PC-9 (cell line): ENCODE data around the gene SPATA31D1. TPM values are rescaled to one million over a fixed set of nuclear protein-coding genes. Genes with fewer than 3 reads are reported as not detected.

Source experiments
- BruUV-seq: library from RNA; stranded (reverse); fragments of 400-500 nt; replicated peaks from 2 replicates; lab custom pipeline; 2021; lab: Mats Ljungman, UMichigan
- CTCF ChIA-PET: fragments of 300-600 bp; sonication (Branson Sonifier 250); formaldehyde crosslinking; loops from one replicate; lab custom pipeline; 2022; ENCODE audit warnings: antibody characterized with exemption; lab: Charles Lee
- POLR2A ChIA-PET: fragments of 300-600 bp; sonication (Branson Sonifier 250); formaldehyde crosslinking; loops from one replicate; lab custom pipeline; 2022; ENCODE audit warnings: antibody characterized with exemption; ENCODE audit not compliant: unreplicated experiment; lab: Charles Lee
- DNase-seq, 2 experiments: peaks; one replicate each; pipeline versions ENCODE4 v3.0.0 to v3.0.0-alpha.2; 2015 to 2022; ENCODE audit warnings: mixed read lengths in 1 of 2
- H2AFZ ChIP-seq: fragments of 200-600 bp; sonication (generic); 2 replicates; pipeline ENCODE4 v1.8.1; 2017; ENCODE audit warnings: antibody characterized with exemption
- H3F3A ChIP-seq: fragments of 200-600 bp; sonication (generic); 2 replicates; pipeline ENCODE4 v1.8.1; 2017; ENCODE audit warnings: antibody characterized with exemption, mild to moderate bottlenecking, low read depth; ENCODE audit not compliant: insufficient read depth
- H3K27ac ChIP-seq: fragments of 200-600 bp; sonication (generic); 2 replicates; pipeline ENCODE4 v1.6.1; 2016; ENCODE audit warnings: mixed run types
- H3K27me3 ChIP-seq: fragments of 200-600 bp; sonication (generic); 2 replicates; pipeline ENCODE4 v1.6.1; 2016; ENCODE audit warnings: low read depth, mixed run types; ENCODE audit not compliant: insufficient read depth
- H3K36me3 ChIP-seq: fragments of 200-600 bp; sonication (generic); 2 replicates; pipeline ENCODE4 v1.6.1; 2016; ENCODE audit warnings: low read depth, mixed run types
- H3K4me1 ChIP-seq: fragments of 200-600 bp; sonication (generic); replicated peaks from 2 replicates; pipeline ENCODE4 v1.6.1; 2016; ENCODE audit warnings: mixed run types; ENCODE audit not compliant: insufficient read depth
- H3K4me2 ChIP-seq: fragments of 200-600 bp; sonication (generic); 2 replicates; pipeline ENCODE4 v1.6.1; 2017; ENCODE audit warnings: mixed run types
- H3K4me3 ChIP-seq: fragments of 200-600 bp; sonication (generic); 2 replicates; pipeline ENCODE4 v1.6.1; 2016; ENCODE audit warnings: mixed run types
- H3K79me2 ChIP-seq: fragments of 200-600 bp; sonication (generic); 2 replicates; pipeline ENCODE4 v1.6.1; 2017; ENCODE audit warnings: low read depth, mixed run types
- H3K9me2 ChIP-seq: fragments of 200-600 bp; sonication (generic); 2 replicates; pipeline ENCODE4 v1.8.1; 2017; ENCODE audit warnings: mild to moderate bottlenecking; ENCODE audit not compliant: insufficient read depth
- H3K9me3 ChIP-seq: fragments of 200-600 bp; sonication (generic); 2 replicates; pipeline ENCODE4 v1.8.1; 2016; ENCODE audit warnings: low read depth; ENCODE audit not compliant: insufficient read depth
- H4K20me1 ChIP-seq: fragments of 200-600 bp; sonication (generic); 2 replicates; pipeline ENCODE4 v1.8.1; 2017; ENCODE audit not compliant: insufficient read depth
- EZH2 ChIP-seq: fragments of 200-600 bp; sonication (generic); IDR thresholded peaks from 2 replicates; pipeline ENCODE4 v1.8.0; 2017; ENCODE audit warnings: antibody characterized with exemption, low read depth
- intact Hi-C: fragments of 100-400 bp; cut with micrococcal nuclease; formaldehyde crosslinking; loops from one replicate; pipeline ENCODE4 v1.10.0; 2022; ENCODE audit not compliant: unreplicated experiment
- total RNA-seq: library from RNA; stranded (reverse); gene quantifications from 2 replicates; pipeline ENCODE4 v1.2.3, GENCODE V29; 2021
- TF ChIP-seq, protein P1 (sequence below): fragments of 200-600 bp; sonication (generic); conservative IDR thresholded peaks from 2 replicates; pipeline ENCODE4 v1.6.1; 2017; ENCODE audit warnings: mixed run types, antibody characterized with exemption, mild to moderate bottlenecking, moderate library complexity

Gene SPATA31D1
- total RNA-seq, 1 experiment from 2014 or later, result not detected

DNA sequence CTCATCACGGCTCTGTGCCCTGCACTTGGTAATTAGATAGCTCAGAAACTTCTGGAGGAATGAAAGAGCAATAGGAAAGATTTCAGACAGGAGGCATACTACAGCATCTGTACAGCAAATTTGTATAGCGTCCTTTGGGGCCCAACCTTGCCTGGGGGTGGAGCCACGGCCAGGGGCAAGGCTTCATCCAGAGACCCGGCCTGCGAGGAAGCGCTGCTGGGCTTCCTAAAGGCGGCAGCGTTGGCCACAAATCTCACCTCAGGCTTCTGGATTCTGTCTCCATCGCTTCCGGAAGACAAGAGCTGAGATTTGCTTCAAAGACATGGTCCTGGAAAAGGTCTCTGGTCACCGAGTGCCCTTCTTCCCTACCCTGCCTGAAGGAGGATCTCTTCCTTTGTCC lies 12.2 kb upstream of the SPATA31D1 start:
- H3K9me2 ChIP-seq, result no peaks in the 10 kb centered on the region
- no peaks in the 10 kb centered on the region for H3K79me2 ChIP-seq
- H3K4me1 ChIP-seq, result no peaks in the 10 kb centered on the region
- DNase-seq, result no peak
- POLR2A ChIA-PET, result no interaction called here
- no peak overlapping the region for H3K27ac ChIP-seq
- H3K9me3 ChIP-seq, result no peaks in the 10 kb centered on the region
- H3K27me3 ChIP-seq, result no peaks in the 10 kb centered on the region
- H3F3A ChIP-seq, result no peaks in the 10 kb centered on the region
- TF ChIP-seq, protein P1, sequence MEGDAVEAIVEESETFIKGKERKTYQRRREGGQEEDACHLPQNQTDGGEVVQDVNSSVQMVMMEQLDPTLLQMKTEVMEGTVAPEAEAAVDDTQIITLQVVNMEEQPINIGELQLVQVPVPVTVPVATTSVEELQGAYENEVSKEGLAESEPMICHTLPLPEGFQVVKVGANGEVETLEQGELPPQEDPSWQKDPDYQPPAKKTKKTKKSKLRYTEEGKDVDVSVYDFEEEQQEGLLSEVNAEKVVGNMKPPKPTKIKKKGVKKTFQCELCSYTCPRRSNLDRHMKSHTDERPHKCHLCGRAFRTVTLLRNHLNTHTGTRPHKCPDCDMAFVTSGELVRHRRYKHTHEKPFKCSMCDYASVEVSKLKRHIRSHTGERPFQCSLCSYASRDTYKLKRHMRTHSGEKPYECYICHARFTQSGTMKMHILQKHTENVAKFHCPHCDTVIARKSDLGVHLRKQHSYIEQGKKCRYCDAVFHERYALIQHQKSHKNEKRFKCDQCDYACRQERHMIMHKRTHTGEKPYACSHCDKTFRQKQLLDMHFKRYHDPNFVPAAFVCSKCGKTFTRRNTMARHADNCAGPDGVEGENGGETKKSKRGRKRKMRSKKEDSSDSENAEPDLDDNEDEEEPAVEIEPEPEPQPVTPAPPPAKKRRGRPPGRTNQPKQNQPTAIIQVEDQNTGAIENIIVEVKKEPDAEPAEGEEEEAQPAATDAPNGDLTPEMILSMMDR, result no peak
- no peak for TF ChIP-seq EZH2
- no TSS peak for BruUV-seq
- 0 out of 2 replicates have a peak overlapping the region, but pooled peaks have one; percentile 48 for H2AFZ ChIP-seq
- no peak overlapping the region for H3K4me3 ChIP-seq
- CTCF ChIA-PET, result no interaction called here
- no peak overlapping the region for H3K4me2 ChIP-seq
- H3K36me3 ChIP-seq, result no peaks in the 10 kb centered on the region
- no peaks in the 10 kb centered on the region for H4K20me1 ChIP-seq
- intact Hi-C loops, result no loop called here

DNA sequence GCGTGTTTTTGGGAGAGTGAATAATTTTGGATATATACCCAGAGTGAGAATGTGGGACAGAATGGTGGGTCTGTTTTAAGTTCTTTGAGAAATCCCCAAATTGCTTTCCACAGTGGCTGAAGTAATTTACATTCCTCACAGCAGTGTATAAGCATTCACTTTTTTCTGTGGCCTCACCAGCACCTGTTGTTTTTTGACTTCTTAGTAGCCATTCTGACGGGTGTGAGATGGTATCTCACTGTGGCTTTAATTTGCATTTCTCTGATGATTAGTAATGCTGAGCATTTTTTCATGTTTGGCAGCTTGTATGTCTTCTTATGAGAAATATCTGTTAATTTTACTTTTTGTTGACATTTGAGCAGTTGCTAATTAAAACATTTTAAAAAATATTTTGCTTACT lies 9.4 kb upstream of the SPATA31D1 start:
- no peak overlapping the region for H2AFZ ChIP-seq
- no peaks in the 10 kb centered on the region for H3K79me2 ChIP-seq
- no peak overlapping the region for H3K27ac ChIP-seq
- no peaks in the 10 kb centered on the region for H3K9me2 ChIP-seq
- no peak overlapping the region for H3K4me3 ChIP-seq
- no peaks in the 10 kb centered on the region for H4K20me1 ChIP-seq
- no peak overlapping the region for H3K4me2 ChIP-seq
- no peak for DNase-seq
- BruUV-seq, result no TSS peak
- POLR2A ChIA-PET, result no interaction called here
- intact Hi-C loops, result no loop called here
- H3K36me3 ChIP-seq, result no peaks in the 10 kb centered on the region
- H3F3A ChIP-seq, result no peaks in the 10 kb centered on the region
- TF ChIP-seq, protein P1, result no peak
- no peak for TF ChIP-seq EZH2
- H3K9me3 ChIP-seq, result no peaks in the 10 kb centered on the region
- H3K4me1 ChIP-seq, result no peaks in the 10 kb centered on the region
- no peaks in the 10 kb centered on the region for H3K27me3 ChIP-seq
- CTCF ChIA-PET, result no interaction called here

DNA sequence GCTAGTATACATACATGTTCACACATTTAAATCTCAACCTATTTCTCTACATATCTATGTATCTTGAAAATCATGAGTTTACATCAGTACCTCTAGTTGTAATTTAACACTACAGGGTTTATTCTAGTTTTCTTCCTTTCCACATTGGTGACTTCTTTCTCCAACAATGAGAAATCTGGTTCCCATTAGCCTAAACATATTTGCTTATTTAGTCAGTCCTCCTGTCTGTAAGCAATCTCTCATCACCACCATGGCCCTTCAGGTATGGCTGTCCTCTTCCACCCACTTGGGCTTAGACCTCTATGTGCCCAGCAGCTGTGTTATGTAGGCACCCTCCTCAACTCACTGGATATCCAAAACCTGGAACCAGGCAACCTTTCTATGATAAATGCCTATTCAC lies 8.0 kb upstream of the SPATA31D1 start:
- H3K4me3 ChIP-seq, result no peak overlapping the region
- no peak for DNase-seq
- no peaks in the 10 kb centered on the region for H3K9me3 ChIP-seq
- no peaks in the 10 kb centered on the region for H3K79me2 ChIP-seq
- H2AFZ ChIP-seq, result no peak overlapping the region
- H4K20me1 ChIP-seq, result no peaks in the 10 kb centered on the region
- H3K4me1 ChIP-seq, result no peaks in the 10 kb centered on the region
- H3K27me3 ChIP-seq, result no peaks in the 10 kb centered on the region
- ChIA-PET CTCF (no interaction called here), POLR2A (no interaction called here)
- no peak overlapping the region for H3K4me2 ChIP-seq
- no TSS peak for BruUV-seq
- H3F3A ChIP-seq, result no peaks in the 10 kb centered on the region
- H3K27ac ChIP-seq, result no peak overlapping the region
- no peaks in the 10 kb centered on the region for H3K36me3 ChIP-seq
- TF ChIP-seq, protein P1, result no peak
- no peak for TF ChIP-seq EZH2
- H3K9me2 ChIP-seq, result no peaks in the 10 kb centered on the region
- intact Hi-C loops, result no loop called here
